HepG2 (cell line): ENCODE measurements around the gene NPHS1.

Experiments used
- BHLHE40 ChIP-seq: IDR thresholded peaks from 2 replicates; pipeline ENCODE4 v1.6.1; 2011; ENCODE audit warnings: low read length, improper control_type of control experiment
- ONECUT2 ChIP-seq: sonication (generic); formaldehyde crosslinking; IDR thresholded peaks from 2 replicates; pipeline ENCODE4 v1.4.0; 2020; ENCODE audit warnings: missing genetic modification reagents
- SUZ12 ChIP-seq: fragments of 150-350 bp; IDR thresholded peaks from 2 replicates; pipeline ENCODE4 v1.6.1; 2014; ENCODE audit warnings: low read depth, low read length
- TBP ChIP-seq: sonication (generic); formaldehyde crosslinking; IDR thresholded peaks from 2 replicates; pipeline ENCODE4 v1.5.0; 2020; ENCODE audit warnings: missing genetic modification reagents
- TF ChIP-seq, protein P1 (sequence below): sonication (generic); formaldehyde crosslinking; IDR thresholded peaks from 2 replicates; pipeline ENCODE4 v1.5.0; 2020; ENCODE audit warnings: mild to moderate bottlenecking, missing genetic modification reagents, moderate library complexity
- TF ChIP-seq, protein P2 (sequence below): sonication (generic); formaldehyde crosslinking; IDR thresholded peaks from 2 replicates; pipeline ENCODE4 v1.5.1; 2020; ENCODE audit warnings: missing genetic modification reagents, mild to moderate bottlenecking, borderline replicate concordance

DNA sequence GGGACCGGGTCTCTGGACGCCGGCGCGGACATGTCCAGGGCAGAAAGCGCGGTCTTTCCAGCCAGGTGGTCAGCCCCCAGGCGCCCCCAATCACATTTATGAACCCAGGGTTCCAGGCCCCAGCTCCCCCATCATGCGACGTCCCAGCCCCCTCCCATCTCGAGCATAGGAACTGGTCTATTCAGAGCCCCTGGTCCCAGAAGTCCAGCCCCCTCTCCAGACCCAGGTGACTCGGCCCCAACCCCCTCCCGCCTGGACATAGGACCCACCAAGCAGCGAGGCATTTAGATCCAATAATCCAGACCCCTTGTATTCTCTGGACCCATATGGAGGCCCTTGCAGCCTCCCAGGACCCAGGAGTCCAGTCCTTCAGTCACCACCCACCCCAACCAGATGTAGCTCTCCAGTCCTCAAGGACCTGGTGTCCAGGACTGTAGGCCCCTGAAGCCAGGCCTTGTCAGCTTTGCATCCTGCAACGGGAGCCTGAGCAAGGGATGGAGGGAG is 16.6 kb upstream of the NPHS1 start:
- TF ChIP-seq, protein P1, sequence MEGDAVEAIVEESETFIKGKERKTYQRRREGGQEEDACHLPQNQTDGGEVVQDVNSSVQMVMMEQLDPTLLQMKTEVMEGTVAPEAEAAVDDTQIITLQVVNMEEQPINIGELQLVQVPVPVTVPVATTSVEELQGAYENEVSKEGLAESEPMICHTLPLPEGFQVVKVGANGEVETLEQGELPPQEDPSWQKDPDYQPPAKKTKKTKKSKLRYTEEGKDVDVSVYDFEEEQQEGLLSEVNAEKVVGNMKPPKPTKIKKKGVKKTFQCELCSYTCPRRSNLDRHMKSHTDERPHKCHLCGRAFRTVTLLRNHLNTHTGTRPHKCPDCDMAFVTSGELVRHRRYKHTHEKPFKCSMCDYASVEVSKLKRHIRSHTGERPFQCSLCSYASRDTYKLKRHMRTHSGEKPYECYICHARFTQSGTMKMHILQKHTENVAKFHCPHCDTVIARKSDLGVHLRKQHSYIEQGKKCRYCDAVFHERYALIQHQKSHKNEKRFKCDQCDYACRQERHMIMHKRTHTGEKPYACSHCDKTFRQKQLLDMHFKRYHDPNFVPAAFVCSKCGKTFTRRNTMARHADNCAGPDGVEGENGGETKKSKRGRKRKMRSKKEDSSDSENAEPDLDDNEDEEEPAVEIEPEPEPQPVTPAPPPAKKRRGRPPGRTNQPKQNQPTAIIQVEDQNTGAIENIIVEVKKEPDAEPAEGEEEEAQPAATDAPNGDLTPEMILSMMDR (CRISPR knock-in tag) = no peak
- TF ChIP-seq TBP (CRISPR knock-in tag) (no peak), SUZ12 (no peak), ONECUT2 (CRISPR knock-in tag) (no peak), BHLHE40 (no peak)
- TF ChIP-seq, protein P2, sequence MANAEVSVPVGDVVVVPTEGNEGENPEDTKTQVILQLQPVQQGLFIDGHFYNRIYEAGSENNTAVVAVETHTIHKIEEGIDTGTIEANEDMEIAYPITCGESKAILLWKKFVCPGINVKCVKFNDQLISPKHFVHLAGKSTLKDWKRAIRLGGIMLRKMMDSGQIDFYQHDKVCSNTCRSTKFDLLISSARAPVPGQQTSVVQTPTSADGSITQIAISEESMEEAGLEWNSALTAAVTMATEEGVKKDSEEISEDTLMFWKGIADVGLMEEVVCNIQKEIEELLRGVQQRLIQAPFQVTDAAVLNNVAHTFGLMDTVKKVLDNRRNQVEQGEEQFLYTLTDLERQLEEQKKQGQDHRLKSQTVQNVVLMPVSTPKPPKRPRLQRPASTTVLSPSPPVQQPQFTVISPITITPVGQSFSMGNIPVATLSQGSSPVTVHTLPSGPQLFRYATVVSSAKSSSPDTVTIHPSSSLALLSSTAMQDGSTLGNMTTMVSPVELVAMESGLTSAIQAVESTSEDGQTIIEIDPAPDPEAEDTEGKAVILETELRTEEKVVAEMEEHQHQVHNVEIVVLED (CRISPR knock-in tag) = no peak
